ENCODE data around the gene NUDT8.

Gene NUDT8

DNA sequence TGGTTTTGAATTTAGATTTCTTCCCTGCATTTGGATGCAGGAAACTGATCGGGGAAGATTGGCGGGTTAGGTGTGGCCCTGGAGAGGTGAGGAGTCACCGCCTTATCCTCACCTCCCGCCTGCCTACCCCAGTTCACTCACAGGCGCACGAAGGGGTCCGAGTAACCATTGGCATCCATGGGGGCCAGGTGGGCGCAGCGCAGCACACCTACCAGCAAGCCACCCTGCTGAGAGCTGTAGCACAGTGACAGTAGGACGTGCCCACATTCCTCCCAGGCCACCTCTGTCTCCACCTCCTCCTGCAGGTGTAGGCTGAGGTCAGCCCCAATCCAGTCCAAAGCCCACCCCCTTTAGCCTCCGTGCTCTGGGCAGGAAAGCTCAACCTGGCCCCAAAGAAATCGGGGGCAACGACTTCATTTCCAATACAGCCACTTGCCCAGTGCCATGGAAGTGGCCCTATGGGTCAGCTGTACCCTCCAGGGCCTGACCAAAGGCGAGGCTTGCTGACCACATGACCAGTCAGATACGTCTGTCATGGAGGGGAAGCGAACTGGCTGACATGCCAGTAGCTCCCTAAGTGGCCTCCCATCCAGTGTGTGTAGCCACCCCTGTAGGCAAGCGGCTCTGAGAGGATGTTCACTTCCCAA, 16.3 kb downstream of the NUDT8 start:
- H3K4me3 ChIP-seq (ENCODE audit: low read length) = no peak overlapping the region
- no peak for DNase-seq (ENCODE audit: low read depth)
- TF ChIP-seq, protein P1, sequence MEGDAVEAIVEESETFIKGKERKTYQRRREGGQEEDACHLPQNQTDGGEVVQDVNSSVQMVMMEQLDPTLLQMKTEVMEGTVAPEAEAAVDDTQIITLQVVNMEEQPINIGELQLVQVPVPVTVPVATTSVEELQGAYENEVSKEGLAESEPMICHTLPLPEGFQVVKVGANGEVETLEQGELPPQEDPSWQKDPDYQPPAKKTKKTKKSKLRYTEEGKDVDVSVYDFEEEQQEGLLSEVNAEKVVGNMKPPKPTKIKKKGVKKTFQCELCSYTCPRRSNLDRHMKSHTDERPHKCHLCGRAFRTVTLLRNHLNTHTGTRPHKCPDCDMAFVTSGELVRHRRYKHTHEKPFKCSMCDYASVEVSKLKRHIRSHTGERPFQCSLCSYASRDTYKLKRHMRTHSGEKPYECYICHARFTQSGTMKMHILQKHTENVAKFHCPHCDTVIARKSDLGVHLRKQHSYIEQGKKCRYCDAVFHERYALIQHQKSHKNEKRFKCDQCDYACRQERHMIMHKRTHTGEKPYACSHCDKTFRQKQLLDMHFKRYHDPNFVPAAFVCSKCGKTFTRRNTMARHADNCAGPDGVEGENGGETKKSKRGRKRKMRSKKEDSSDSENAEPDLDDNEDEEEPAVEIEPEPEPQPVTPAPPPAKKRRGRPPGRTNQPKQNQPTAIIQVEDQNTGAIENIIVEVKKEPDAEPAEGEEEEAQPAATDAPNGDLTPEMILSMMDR (conservative IDR thresholded peaks at IDR 0.05; ENCODE audit: low read depth, low read length) = no peak

- TF ChIP-seq, protein P1 (conservative IDR thresholded peaks at IDR 0.05; ENCODE audit: low read depth, low read length) = no peak
- H3K4me3 ChIP-seq (ENCODE audit: low read length) = no peak overlapping the region
- no peak for DNase-seq (ENCODE audit: low read depth)
Observed at GRCh38 chr11:67612751-67613150, 17.0 kb downstream of the NUDT8 start.

DNA sequence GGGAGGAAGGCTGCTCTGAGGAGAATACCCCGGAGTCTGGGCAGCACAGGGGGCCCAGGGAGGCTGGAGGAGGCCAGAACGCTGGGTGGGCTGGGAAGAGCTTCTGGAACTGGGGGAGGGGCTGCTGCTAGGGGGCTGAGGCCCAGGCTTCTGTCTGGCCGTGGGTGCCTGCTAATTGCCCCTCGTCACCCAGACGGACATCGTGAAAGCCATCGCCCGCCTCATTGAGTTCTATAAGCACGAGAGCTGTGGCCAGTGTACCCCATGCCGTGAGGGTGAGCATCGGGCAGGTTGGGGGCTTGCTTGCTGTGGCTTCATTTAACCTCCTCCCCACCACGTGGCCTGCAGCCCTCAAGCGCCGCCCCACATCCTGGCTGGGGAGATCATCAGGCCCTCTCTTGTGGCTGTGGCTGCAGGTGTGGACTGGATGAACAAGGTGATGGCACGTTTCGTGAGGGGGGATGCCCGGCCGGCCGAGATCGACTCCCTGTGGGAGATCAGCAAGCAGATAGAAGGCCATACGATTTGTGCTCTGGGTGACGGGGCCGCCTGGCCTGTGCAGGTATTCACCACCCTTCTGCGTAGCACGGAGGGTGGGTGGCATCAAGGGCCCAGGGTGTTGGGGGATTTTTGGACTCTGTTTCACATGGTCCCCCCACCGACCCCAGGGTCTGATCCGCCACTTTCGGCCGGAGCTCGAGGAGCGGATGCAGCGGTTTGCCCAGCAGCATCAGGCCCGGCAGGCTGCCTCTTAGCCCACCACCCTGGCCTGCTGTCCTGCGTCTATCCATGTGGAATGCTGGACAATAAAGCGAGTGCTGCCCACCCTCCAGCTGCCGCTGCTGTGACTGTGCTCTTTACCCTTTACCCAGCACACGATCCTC, 17.8 kb downstream of the NUDT8 start:
- no peak overlapping the region for H3K4me3 ChIP-seq (ENCODE audit: low read length)
- DNase-seq (ENCODE audit: low read depth) = no peak
- TF ChIP-seq, protein P1 (conservative IDR thresholded peaks at IDR 0.05; ENCODE audit: low read depth, low read length) = no peak

DNA sequence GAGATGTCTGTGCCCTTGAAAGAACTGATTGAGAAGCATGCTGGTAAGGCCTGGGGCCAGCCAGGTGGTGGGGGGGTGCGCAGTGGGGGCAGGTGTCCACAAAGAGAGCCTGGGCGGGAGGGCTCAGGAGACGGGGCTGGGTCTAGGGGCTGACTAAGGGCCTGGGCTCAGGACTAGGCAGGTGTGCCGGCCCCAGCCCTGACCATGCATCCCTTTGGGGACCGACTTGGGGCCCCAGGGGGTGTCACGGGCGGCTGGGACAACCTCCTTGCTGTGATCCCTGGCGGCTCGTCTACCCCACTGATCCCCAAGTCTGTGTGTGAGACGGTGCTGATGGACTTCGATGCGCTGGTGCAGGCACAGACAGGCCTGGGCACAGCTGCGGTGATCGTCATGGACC, 18.6 kb downstream of the NUDT8 start:
- no peak overlapping the region for H3K4me3 ChIP-seq (ENCODE audit: low read length)
- TF ChIP-seq, protein P1 (conservative IDR thresholded peaks at IDR 0.05; ENCODE audit: low read depth, low read length) = no peak
- DNase-seq (ENCODE audit: low read depth) = no peak

- TF ChIP-seq, protein P1 (conservative IDR thresholded peaks at IDR 0.05; ENCODE audit: low read depth, low read length) = no peak
- DNase-seq (ENCODE audit: low read depth) = no peak
- no peak overlapping the region for H3K4me3 ChIP-seq (ENCODE audit: low read length)
Observed at GRCh38 chr11:67610302-67610868, 19.4 kb downstream of the NUDT8 start.

DNA sequence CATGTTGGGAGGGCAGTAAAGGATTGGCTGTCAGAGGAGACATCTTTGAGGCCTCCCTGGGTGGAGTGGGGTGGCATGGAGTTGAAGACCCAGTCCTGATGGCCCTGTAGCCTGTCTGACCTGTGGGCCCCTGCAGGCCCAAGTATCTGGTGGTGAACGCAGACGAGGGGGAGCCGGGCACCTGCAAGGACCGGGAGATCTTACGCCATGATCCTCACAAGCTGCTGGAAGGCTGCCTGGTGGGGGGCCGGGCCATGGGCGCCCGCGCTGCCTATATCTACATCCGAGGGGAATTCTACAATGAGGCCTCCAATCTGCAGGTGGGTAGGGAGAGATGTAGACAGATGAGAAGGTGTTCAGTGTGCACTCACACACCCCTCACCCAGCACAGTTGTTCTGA, 20.4 kb downstream of the NUDT8 start:
- DNase-seq (ENCODE audit: low read depth) = no peak
- no peak overlapping the region for H3K4me3 ChIP-seq (ENCODE audit: low read length)
- TF ChIP-seq, protein P1 (conservative IDR thresholded peaks at IDR 0.05; ENCODE audit: low read depth, low read length) = no peak

Measured in retinal pigment epithelial cell (primary cell).